Muscle layer of colon (tissue), 2 donors: ENCODE measurements around the gene SH3TC1.
A peak's percentile ranks its signal among the peaks of the same experiment; 100 is the strongest.

Source experiments
- H3K27ac ChIP-seq: one replicate; pipeline ENCODE4 v1.7.0; 2013; ENCODE audit warnings: low read depth, mild to moderate bottlenecking, low read length, moderate library complexity
- H3K27me3 ChIP-seq, 2 donors: one replicate each; pipeline ENCODE4 v1.7.0; 2013; ENCODE audit warnings: low read length in 2 of 2, mild to moderate bottlenecking in 2 of 2; ENCODE audit not compliant: insufficient read depth in 2 of 2, control insufficient read depth in 1 of 2
- H3K36me3 ChIP-seq: one replicate; pipeline ENCODE4 v1.7.0; 2013; ENCODE audit warnings: mild to moderate bottlenecking, low read length; ENCODE audit not compliant: insufficient read depth
- H3K4me1 ChIP-seq: one replicate; pipeline ENCODE4 v1.7.0; 2013; ENCODE audit warnings: mild to moderate bottlenecking, low read length; ENCODE audit not compliant: insufficient read depth
- H3K4me3 ChIP-seq, 2 donors: one replicate each; pipeline ENCODE4 v1.7.0; 2013; ENCODE audit warnings: low read length in 2 of 2, low read depth in 1 of 2, mild to moderate bottlenecking in 1 of 2, moderate library complexity in 1 of 2
- H3K9ac ChIP-seq: one replicate; pipeline ENCODE4 v1.7.0; 2013; ENCODE audit warnings: low read length
- H3K9me3 ChIP-seq: one replicate; pipeline ENCODE4 v1.7.0; 2013; ENCODE audit warnings: mild to moderate bottlenecking, low read length
- donor health status: abdominal sarcoma.
- donor health status: Adenocarcinoma of cecum.

SH3TC1 gene

DNA sequence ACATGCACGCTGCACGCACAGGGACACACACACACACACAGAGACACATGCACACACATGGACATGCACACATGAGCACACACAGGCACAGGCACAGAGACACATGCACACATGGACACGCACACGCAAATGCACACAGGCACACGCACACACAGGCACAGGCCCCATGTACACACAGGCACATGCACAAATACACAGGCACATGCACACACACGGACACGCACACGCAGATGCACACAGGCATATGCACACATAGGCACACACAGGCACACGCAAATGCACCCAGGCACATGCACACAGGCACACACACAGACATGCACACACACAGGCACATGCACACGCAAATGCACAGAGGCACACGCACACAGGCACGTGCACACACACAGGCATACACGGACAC, 40.1 kb downstream of the SH3TC1 start:
- Histone ChIP-seq H3K9me3 (no peaks in the 10 kb centered on the region), H3K9ac (no peak overlapping the region), H3K4me1 (peaks cover 13% of the 10 kb centered on the region), H3K36me3 (no peaks in the 10 kb centered on the region), H3K4me3 (no peak overlapping the region), H3K27ac (no peak overlapping the region), H3K27me3 (no peaks in the 10 kb centered on the region)

DNA sequence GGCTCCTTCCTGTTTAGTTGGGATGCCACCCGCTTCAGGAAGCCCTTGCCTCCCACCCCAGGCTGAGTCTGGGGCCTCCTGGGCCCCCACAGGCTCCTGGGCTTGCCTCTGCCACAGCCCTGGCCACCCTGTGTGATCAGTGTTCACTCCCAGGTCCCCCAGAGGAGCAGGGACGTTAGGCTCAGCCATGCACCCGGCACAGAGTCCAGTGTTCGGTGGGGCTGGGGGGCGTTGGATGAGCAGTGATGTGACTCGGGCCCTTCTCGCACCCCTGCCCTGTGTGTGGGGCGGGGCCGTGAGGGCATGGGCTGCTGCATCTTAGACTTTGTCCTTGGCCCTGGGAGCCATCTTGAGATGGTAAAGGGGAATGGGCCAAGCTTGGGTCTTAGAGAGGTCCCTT, 40.6 kb downstream of the SH3TC1 start:
- H3K36me3 ChIP-seq = no peaks in the 10 kb centered on the region
- H3K4me3 ChIP-seq = no peak overlapping the region
- no peaks in the 10 kb centered on the region for H3K9me3 ChIP-seq
- H3K27me3 ChIP-seq = no peaks in the 10 kb centered on the region
- H3K27ac ChIP-seq = no peak overlapping the region
- H3K4me1 ChIP-seq = peaks cover 13% of the 10 kb centered on the region
- no peak overlapping the region for H3K9ac ChIP-seq

GRCh38 chr4:8240211-8241041, 41.3 kb downstream of the SH3TC1 start:
- no peak overlapping the region for H3K27ac ChIP-seq
- H3K27me3 ChIP-seq = no peaks in the 10 kb centered on the region
- peaks cover 13% of the 10 kb centered on the region for H3K4me1 ChIP-seq
- no peaks in the 10 kb centered on the region for H3K9me3 ChIP-seq
- H3K36me3 ChIP-seq = no peaks in the 10 kb centered on the region
- H3K9ac ChIP-seq = no peak overlapping the region
- H3K4me3 ChIP-seq = no peak overlapping the region

DNA sequence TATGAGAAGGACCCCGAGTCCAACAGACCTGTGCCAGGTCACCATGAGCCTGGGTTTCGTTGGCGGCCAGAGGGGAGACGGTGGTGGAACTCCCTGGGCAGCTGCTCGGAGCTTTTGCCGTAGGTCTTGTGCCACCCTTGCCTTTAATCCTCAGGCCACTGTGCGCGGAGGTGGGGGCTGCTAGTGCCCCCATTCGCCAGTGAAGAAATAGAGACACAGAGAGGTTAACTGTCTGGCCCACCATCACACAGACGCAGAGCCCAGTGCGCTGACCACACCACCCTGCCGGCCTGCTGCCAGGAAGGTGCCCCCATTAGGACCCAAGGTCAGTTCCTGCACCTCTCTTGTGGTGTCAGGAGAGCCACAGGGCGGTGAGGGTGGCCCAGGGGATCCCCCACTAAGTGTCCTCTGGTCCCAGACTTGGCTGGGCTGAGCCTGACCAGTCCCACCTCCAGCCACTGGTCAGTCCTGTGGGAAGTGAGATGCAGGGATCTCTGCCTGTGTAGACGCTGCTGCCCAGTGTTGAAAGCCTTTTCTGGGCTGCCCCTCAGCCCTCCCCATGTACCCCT, 42.2 kb downstream of the SH3TC1 start:
- H3K9ac ChIP-seq = no peak overlapping the region
- H3K9me3 ChIP-seq = no peaks in the 10 kb centered on the region
- no peaks in the 10 kb centered on the region for H3K36me3 ChIP-seq
- peaks cover 13% of the 10 kb centered on the region for H3K4me1 ChIP-seq
- H3K27ac ChIP-seq = no peak overlapping the region
- H3K4me3 ChIP-seq = no peak overlapping the region
- H3K27me3 ChIP-seq = no peaks in the 10 kb centered on the region

GRCh38 chr4:8241895-8242696, 43.0 kb downstream of the SH3TC1 start:
- no peak overlapping the region for H3K9ac ChIP-seq
- H3K27ac ChIP-seq = no peak overlapping the region
- H3K36me3 ChIP-seq = no peaks in the 10 kb centered on the region
- peaks cover 13% of the 10 kb centered on the region for H3K4me1 ChIP-seq
- no peaks in the 10 kb centered on the region for H3K9me3 ChIP-seq
- no peaks in the 10 kb centered on the region for H3K27me3 ChIP-seq
- peak overlapping the region in 1 of 2 donors; percentile 9 for H3K4me3 ChIP-seq

- H3K4me3 ChIP-seq = peak overlapping the region in 1 of 2 donors; percentile 9
- no peaks in the 10 kb centered on the region for H3K27me3 ChIP-seq
- no peak overlapping the region for H3K27ac ChIP-seq
- H3K9me3 ChIP-seq = no peaks in the 10 kb centered on the region
- H3K9ac ChIP-seq = no peak overlapping the region
- no peaks in the 10 kb centered on the region for H3K36me3 ChIP-seq
- H3K4me1 ChIP-seq = peaks cover 13% of the 10 kb centered on the region
Observed at GRCh38 chr4:8242782-8243560, 43.9 kb downstream of the SH3TC1 start.

DNA sequence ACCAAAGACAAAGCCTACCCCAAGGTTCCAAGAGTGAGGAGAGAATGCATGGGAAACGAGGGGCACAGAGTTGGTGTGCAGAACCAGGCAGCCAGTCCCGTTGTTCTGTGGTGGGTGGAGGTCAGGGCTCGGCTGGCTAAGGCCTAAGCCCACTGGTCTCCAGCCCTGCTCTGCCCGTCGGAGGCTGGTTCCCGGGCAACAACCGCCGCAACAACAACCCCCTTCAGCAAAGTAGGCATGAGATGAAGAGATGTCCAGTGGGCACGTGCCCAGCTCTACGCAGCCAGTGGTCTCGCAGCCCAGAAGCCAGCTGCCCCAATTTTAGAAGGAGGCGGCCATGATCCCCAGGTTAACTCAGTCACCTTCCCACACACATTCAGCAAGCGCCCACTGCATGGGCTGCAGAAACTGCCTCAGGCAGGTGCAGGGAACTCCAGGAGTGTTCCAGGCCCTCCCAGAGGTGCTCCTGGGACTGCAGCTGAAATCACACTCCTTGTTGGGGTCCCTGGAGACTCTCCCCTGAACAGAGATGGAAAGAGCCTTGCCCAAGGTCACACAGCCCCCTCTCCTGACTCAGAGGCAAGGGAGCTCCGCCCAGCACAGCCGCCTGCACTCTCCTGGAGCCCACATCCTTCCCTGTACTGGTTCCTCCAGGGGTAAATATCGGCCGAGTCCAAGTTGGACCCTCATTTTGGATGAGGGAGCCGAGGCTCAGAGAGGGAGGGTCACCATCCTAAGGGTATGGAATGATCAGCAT, 45.1 kb downstream of the SH3TC1 start:
- H3K9ac ChIP-seq = no peak overlapping the region
- H3K4me3 ChIP-seq = no peak overlapping the region
- H3K27ac ChIP-seq = no peak overlapping the region
- no peaks in the 10 kb centered on the region for H3K9me3 ChIP-seq
- no peaks in the 10 kb centered on the region for H3K27me3 ChIP-seq
- peaks cover 13% of the 10 kb centered on the region for H3K4me1 ChIP-seq
- H3K36me3 ChIP-seq = no peaks in the 10 kb centered on the region

DNA sequence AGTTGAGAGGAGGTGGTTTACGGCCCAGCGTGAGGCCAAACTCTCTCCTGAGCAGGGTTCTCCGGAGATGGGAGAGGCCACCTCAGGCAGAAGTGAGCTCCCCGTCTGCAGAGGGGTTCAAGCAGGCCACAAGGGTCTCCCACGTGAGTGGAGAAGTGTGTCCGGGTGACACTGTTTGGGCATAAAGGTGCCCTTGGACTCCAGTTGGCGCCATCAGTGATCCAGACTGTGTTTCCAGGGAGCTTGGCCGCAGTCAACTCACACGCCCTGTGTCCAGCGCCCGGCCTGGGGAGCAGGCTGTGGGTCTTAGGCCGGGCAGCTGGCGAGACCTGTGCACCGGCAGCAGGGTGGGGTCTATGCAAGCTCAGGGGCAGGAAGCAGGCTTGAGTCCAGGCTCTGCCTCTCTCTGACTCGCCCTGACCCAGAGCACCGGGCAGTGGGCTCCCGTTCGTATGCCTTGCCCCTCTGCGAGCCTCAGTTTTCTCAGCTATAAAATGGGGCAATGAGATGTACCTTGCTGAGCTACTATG, 45.9 kb downstream of the SH3TC1 start:
- H3K27ac ChIP-seq = no peak overlapping the region
- no peaks in the 10 kb centered on the region for H3K9me3 ChIP-seq
- no peak overlapping the region for H3K9ac ChIP-seq
- peaks cover 13% of the 10 kb centered on the region for H3K4me1 ChIP-seq
- H3K4me3 ChIP-seq = no peak overlapping the region
- no peaks in the 10 kb centered on the region for H3K36me3 ChIP-seq
- no peaks in the 10 kb centered on the region for H3K27me3 ChIP-seq

GRCh38 chr4:8245884-8246833, 47.1 kb downstream of the SH3TC1 start:
- Histone ChIP-seq H3K27me3 (no peaks in the 10 kb centered on the region), H3K4me1 (peaks cover 13% of the 10 kb centered on the region), H3K9me3 (no peaks in the 10 kb centered on the region), H3K27ac (no peak overlapping the region), H3K36me3 (no peaks in the 10 kb centered on the region), H3K9ac (no peak overlapping the region), H3K4me3 (no peak overlapping the region)
